ENCODE results near the gene CDH4. TPM values are rescaled to one million over a fixed set of nuclear protein-coding genes. Genes with fewer than 3 reads are reported as not detected.

Gene CDH4
- total and polyA plus RNA-seq, 2 of the 8 experiments (the other 6 are each of a cell fraction or from before 2014, with no cell fraction given), result 4.3 to 7.9 TPM

GRCh38 chr20:61310954-61311353 lies 58.9 kb downstream of the CDH4 start (continued):
- TF ChIP-seq CHD7 (IDR thresholded peaks at IDR 0.05; ENCODE audit: insufficient replicate concordance, low read length), result no peak

Measured in H1 (cell line).